Hematopoietic multipotent progenitor cell treated with erythropoietin and hydrocortisone succinate and interleukin-3 and kit ligand, for 17 days (in vitro differentiated cells): Measurements from ENCODE around the gene CIART.
A peak's percentile ranks its signal among the peaks of the same experiment; 100 is the strongest.
"Not testable (repeated sequence)": the region's sequence is repeated elsewhere in the genome, so short reads cannot be mapped to it uniquely, and the experiment has no call there.

ENCODE experiments used
- DNase-seq: peaks from one replicate; pipeline ENCODE4 v3.0.0-alpha.2; 2015; ENCODE audit warnings: low spot score

CIART gene

DNA sequence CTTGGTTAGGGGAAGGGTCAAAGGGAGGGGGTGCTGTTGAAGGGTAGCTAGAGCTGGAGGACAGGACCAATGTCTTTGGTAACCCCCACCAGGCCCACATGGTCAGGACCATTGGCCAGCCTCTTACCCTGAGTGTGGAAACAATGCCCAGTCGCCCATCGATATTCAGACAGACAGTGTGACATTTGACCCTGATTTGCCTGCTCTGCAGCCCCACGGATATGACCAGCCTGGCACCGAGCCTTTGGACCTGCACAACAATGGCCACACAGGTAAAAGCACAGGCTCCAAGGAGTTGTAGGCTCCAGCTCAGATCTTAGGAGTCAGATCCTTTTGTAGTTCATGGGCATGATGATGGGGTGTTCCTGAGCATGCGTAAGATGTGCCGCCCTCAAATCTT lies 21.0 kb upstream of the CIART start:
- DNase-seq = no peak

DNA sequence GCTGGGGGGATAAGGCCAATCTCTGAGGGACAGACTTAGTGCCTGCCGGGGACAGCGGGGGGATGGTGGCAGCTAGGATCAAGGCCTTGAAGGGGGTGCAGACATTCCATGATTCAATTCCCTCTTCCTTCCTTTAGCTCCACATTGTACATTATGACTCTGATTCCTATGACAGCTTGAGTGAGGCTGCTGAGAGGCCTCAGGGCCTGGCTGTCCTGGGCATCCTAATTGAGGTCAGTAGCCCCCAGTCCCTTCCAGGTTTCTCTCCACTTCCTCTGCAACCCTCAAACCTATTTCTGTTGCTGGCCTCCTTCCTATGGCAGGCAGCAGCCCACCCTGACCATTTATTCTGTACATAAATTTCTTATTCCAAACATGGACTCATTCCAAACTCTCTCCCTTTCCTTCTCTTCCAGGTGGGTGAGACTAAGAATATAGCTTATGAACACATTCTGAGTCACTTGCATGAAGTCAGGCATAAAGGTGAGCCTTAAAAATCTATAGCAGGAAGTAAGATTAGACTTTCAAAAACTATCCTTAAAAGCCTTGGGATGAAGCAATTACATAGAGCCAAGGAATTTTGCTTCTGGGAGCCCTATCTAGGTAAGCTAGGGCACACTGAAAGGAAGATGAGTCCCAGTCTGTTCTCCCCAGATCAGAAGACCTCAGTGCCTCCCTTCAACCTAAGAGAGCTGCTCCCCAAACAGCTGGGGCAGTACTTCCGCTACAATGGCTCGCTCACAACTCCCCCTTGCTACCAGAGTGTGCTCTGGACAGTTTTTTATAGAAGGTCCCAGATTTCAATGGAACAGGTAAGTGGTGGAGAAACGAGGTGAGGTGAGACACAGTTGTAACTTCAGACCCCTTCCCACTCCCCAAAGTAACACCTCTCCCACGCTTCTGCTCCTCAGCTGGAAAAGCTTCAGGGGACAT lies 19.7 kb upstream of the CIART start:
- DNase-seq = no peak

DNA sequence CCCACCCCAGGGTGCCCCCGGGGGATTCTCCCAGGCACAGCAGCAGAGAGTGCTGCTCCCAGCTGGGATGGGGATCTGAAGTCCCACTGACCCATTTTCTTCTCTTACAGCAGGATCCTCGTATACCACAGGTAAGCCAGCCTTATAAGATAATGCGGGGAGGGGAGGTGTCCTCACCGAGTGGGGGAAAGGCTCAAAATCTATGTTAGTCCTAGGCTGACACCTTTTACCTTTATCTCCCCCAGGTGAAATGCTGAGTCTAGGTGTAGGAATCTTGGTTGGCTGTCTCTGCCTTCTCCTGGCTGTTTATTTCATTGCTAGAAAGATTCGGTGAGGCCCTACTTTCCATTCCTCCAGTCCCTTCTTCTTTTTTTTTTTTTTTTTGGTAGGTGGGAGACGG lies 18.8 kb upstream of the CIART start:
- no peak for DNase-seq

DNA sequence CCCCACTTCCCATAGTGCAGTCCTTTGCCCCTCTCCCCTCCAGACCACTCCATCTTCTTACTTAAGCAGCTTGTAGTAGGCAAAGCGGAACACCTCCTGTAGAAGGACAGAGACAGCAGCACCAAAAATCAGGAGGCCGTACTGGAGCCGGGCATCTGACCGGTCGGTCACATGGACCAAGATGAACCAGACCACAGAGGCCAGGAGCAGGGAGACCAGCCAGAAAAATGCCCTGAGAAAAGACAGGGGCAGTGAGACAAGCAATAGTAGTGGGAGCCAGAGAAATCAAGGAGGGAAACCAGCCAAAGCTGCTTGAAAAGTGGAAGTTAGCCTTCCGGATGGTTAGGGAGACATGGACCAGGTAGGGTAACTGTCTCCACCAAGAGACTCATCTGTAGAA lies 14.5 kb upstream of the CIART start:
- DNase-seq = no peak

DNA sequence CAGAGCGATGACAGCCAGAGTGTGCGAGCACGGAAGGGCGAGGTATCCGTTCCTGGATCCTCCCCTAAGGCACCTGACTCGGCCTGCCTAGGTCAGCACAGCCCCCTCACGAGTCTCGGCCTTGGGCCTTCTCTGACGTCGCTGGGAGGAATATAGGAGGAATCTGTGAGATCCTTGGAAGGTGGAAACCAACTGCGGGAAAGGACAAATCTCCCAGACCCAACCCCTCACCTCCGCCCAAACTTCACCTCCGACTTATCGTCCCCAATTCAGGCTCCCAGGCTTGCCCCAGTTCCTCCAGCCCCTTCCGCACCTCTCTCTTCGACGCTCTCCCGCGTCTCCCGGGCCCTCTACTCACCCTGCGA lies 14.0 kb upstream of the CIART start:
- peak; percentile 34 for DNase-seq

DNA sequence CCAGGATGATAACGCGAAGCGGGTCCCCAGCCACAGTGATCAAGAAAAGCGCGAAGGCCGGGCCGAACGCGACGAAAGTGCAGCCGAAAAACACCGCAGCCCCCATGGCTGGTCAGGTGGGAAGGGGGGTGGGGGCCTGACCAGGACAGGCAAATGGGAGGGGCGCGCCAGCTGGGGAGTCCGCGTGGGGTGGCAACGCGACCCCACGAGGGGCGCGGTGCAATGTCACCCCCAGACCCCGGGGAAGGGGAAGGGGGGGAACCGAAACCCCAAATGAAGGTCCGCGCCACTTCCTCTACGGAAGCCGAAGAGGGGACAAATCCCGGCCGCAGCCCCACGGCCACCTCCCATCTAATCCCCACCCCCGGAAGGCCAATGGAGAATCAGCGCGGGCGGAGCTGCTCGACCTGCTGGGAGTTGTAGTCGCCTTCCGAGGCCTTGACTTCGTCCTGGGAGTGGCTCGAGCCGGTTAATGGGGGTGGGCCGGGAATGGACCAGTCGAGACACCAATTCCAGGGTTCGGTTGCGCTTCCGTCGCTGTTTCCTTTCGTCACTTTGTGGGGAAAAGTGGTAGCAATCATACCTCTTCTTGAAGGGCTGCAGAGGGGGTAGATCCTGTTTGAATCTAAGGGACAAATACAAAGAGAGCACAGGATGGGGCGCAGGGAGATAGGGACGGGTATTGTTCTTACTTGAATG lies 13.5 kb upstream of the CIART start, which contains the start of gene APH1A:
APH1A (minus strand) TSS at position 312 of the 699 bp plus-strand sequence; CDS start at position 106, 206 bp downstream.
- peak; percentile 84 for DNase-seq

DNA sequence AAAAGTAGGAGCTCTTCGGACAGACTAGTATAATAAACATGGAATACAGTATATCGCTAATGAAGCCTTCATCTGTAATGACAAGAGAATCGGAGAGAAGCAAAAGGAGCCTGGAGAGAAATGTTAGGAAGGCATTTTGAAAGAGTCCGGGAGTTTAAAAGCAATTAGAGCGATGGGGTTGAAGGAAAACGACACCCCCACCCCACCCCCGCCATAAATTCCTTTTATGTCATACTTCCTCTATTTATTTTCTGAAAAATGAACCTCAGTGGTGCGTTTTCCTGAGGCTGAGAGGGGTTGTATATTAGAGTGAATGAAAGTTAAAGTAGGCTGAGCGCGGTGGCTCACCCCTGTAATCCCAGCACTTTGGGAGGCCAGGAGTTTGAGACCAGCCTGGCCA lies 12.9 kb upstream of the CIART start:
- DNase-seq = no peak

DNA sequence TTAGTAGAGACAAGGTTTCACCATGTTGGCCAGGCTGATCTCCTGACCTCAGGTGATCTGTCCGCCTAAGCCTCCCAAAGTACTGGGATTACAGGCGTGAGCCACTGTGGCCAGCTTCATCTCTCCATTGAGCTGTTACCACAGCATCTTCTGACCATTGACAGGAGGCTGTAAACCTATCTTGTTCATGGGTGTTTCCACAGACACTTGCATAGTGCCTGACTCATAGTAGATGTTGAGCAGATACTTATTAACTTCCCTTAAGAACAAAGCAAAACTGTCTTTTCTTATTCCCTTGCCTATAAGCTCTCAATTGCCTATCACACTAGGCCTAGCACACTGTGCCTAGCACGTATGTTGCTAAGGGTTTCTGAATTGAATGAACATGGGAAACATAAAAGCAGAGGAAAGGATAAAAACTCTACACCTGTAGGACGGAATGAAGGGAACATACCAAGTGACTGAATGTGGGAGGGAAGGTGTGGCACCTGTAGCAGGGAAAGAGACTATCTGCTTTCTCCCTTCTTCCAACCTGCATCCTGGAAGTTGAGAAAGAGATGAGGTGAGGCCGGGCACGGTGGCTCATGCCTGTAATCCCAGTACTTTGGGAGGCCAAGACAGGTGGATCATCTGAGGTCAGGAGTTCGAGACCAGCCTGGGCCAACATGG lies 10.9 kb upstream of the CIART start:
- no peak for DNase-seq

DNA sequence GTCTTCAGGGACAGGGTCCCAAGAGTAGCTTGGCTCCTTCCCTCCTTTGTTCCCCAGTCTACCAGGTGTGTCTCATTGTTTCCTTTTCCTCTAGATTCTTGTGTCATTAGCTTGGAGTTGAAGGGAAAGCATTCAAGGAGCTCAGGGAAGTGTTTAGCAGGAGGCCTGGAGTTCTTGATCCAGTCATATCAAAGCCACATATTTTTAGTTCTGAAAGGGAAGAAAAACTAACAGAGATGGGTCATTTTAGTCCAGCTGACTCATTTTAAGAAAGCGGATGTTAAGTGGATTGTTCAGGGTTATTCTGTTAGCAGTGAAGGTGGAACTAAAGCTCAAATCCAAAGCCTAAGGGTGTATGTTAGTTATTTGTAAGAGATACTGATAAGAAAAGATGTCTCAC lies 9.0 kb upstream of the CIART start:
- DNase-seq = no peak

DNA sequence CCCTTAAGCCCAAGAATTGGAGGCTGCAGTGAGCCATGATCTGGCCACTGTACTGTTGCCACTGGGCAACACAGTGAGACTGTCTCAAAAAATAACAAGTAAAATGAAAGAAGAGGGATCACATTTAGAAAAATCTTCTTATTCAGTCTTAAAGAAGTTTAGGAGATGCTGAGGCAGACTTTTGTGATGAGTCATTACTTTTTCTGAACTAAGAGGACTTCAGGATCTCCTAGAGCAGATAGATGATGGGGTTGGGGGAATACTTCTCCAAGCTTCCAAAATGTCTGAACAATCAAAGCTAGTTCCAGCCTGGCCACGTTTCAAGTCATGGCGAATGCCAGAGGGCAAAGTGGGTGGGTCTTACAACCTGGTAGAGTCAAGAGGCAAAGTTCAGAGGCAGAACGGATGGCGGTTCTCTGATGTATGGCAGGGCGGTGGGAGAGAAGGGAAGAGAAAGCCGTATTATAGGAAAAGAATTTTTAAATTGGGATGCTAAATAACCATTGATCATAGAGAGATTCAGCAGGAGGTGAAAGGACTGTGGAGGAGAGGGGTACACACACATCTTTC lies 2.1 kb upstream of the CIART start:
- DNase-seq = no peak

DNA sequence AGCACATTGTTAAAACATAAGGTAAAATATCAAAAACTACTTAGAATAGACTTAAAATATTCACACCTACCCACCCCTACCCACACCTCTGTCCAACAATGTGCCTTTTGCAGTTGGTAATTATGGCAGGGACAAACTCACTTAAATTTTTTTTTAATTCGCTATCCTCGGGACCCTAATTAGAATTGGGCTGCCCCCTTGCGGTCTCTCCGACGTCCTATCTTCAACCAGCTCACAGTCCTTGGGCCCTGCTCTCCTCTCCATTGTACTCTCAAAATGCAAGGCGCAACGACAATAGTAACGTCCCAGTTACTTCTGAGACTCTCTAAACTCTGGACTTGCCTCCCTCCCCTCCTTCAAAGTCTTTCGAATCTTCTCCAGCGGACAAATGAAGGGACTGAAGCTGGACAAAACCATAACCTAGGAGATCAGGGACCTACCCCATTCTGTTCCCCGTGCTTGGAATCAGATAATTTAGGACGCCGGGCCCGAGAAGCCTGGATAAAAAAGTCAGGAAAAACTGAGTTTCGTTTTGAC lies 1.1 kb upstream of the CIART start:
- peak; percentile 58 for DNase-seq

DNA sequence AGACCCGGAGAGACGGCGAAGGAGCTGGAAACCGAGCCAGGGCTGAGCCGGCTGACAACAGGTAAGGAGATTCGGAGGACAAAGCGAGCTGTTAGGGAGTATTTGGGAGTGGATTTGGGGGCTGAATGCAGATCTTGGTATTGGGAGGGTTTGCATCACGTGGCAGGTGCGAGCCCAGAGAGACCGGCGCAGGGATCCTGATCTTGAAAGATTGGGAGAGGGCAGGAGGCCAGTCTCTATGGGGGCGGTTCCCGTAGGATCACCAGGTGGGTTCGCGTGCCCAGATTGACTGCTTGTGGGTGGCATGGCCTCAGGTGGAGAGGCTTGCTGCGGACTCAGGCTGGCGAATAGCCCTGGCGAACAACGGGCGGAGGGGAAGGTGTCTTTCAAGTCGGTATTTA lies 204 bp downstream of the CIART start:
- DNase-seq = no peak

DNA sequence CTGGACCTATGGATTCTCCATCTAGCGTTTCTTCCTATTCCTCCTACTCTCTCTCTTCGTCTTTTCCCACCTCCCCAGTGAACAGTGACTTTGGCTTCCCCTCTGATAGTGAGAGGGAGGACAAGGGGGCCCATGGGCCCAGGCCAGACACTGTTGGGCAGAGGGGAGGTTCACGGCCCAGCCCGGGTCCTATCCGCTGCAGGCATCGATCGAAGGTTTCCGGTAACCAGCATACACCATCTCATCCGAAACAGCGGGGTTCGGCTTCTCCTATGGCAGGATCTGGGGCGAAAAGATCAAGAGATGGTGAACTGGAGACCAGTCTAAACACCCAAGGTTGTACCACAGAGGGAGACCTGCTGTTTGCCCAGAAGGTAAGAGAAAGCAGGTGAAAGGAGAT lies 906 bp downstream of the CIART start:
- no peak for DNase-seq

DNA sequence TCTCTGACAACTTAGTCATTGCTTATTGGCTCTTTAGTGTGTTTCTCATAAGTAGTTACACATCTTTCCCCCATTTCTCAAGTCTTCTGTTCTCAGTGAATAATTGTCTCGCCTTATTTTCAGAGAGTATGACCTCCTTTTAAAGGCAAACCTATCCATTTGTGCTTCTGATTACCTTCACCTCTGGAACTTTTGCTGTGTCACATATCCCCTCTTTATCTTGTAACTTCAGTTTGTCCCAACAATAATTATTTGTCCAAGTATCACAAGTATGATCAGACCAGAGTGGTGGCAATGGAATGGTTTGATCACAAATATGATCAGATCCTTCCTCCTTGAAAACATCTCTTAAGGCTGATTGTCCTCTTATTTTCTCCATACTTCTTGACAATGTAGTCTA lies 6.0 kb downstream of the CIART start:
- DNase-seq = no peak

DNA sequence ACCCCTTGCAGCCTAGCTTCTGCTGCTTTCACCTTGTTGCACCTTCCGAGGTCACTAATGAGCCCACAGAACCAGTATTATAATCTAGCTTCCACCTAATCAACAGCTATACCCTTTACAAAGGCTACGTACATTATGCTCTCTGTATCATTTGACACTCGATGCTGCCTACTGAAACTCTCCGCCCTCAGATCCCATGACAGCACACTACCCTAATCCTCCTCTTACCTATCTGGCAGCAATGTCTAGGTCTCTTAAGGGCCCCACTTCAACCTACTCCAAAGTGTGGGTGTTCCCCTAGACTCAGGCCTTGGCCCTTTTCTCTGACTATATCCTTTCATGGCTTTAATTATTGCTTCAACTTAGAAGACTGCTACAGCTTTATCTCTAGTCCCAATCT lies 6.5 kb downstream of the CIART start:
- no peak for DNase-seq

DNA sequence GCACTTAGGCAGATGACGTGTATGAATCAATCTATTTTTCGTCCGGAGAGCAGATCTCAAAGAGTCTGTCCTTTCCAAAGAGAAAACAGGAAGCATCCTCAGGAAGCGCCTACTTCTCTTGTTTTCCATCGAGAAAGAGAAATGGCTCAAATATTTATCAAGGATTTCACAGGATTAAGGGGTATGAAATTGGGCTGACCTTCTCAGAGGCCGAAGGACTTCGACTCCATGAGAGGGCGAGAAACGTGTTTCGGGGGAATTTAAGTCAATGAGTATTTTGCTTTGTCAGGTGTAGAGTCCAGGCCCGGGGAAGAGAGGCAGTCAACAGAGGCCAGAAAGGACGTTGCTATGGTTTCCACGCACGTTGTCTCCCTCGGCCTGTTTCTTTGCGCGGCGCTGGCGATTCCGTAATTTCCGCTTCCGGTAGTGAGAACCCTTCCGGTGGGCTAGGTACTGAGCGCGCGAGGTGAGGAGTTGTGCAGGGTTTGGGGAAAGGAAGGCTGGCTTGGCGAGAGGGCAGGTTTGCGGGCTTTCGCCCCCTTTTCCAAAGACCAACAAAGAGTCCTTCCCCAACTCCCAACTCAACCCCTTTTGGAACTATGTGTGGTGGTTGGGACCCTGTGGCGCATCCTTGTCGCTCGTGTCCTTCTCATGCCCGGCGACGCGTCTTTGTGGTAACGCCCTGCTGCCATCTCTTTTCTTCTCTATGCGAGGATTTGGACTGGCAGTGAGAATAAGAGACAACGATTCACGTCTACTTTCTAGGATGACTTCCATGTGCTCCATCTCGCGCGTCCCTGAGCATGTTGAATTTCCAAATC lies 11.3 kb downstream of the CIART start, which contains the start of gene MRPS21:
MRPS21 (plus strand) TSS at position 429 of the 821 bp plus-strand sequence. CDS start 506 bp downstream, outside the sequence.
- DNase-seq = peak; percentile 85

DNA sequence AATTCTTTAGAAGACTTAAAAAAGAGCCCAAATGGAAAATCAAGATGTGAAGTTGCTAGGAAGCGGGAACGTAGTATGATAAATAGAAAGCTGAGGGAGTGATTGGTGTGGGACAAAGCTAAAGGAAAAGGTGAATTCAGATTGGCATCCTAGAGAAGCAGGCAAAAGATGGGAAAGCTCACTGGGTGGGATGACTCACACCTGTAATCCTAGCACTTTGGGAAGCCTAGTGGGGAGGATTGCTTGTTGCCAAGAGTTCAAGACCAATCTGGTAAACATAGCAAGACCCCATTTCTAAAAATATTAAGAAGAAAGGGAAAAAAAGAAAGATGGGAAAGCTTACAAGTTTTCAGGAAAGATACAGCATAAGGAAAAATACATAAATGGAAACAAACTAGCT lies 13.1 kb downstream of the CIART start:
- DNase-seq = no peak

DNA sequence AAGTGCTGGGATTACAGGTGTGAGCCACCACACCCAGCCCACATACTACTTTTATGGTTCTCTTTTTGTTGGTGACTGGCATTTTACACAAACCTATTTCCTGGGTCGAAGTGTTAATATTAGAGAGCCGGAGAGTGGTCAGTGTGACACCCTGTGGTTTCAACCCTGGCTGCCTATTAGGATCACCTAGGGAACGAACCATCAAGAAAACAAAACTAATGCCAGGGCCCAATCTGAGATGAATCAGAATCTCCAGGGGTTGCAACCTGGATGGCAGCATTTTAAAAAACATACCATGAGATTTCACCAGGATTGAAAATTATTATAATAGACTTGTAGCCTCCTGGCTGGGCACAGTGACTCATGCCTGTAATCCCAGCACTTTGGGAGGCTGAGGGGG lies 17.4 kb downstream of the CIART start:
- no peak for DNase-seq

DNA sequence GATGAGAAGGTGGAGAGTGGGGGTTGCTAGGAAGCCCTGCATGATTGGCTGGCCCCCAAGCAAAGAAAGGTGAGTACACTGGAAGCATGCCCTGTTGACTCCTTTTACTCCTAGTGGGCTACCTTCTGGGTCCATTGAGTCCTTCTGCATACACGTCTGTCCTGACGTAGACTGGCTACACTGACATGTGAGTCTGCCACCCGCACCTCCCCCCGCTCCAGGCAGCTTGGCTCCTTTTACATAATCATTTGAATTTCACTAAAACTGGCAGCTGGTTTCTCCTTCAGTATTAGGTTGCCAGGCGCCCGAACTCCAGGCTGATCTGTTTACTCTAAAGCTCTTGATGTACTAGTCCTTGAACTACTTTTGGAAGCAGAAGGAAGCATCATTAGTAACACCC lies 20.0 kb downstream of the CIART start:
- DNase-seq = no peak

DNA sequence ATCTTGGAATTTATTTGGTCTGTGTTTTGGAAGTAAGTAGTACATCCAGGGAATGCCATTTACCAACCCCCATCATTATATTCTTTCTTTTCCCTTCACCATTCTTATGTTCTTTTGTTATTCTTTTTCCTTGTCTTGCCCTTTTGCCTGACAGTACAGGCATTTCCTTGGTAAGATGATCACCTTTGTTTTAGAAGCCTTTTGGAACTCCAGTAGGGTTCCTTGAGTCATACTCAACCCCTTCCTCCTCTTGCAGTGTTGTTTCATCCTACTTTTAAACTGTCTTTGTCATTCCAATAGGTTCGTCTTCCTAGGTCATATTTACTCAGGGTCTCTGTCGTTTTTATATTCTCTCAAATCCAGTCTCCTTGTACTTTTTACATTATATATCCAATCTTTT lies 20.5 kb downstream of the CIART start:
- DNase-seq = no peak

DNA sequence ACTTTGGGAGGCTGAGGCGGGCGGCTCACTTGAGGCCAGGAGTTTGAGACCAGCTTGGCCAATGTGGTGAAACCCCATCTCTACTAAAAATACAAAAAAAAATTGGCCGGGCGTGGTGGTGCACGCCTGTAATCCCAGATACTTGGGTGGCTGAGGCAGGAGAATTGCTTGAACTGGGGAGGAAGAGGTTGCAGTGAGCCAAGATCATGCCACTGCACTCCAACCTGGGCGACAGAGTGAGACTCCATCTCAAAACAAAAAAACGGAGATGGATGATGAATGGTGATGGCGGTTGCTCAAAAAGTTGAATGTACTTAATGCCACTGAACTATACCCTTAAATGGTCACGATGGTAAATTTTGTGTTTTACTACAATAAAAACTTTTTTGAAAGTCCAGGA lies 26.2 kb downstream of the CIART start:
- DNase-seq = not testable (repeated sequence)
